ENCODE data around the gene NPM3.
"Not testable (repeated sequence)": the region's sequence is repeated elsewhere in the genome, so short reads cannot be mapped to it uniquely, and the experiment has no call there.

NPM3 gene

GRCh38 chr10:101803511-101803910 is 20.3 kb upstream of the NPM3 start:
- DNase-seq, result no peak

DNA sequence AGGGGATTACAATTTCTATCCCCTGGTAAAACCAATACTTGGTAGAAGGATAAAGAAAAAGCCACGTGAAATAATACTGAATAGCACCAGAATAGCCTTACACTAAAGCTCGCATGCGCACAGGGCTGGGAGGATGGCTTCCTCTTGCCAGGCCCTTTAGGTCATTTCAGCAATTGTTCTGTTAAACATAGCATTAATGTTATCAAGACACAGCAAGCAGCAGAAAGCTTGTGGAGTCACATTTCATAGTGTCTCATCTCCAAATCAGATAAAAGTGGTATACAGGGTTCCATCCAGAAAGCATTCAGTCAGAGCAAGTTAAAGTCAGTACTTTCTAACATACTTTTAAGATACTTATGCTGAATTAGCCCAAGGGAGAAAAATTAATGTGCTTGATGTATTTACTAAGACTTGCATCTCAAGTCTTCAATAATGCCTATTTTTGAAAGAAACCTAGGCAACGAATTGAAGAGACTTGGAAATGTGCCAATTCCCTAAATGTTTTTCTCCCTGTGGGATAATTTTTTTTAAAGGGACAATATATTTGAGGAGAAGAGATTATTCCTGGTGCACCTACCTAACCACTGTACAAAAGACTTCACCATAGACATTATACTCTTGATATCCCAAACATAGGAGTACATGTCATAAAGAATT is 14.3 kb upstream of the NPM3 start:
- DNase-seq, result no peak

- no peak for DNase-seq
Measured at GRCh38 chr10:101793526-101793925, 10.3 kb upstream of the NPM3 start.

DNA sequence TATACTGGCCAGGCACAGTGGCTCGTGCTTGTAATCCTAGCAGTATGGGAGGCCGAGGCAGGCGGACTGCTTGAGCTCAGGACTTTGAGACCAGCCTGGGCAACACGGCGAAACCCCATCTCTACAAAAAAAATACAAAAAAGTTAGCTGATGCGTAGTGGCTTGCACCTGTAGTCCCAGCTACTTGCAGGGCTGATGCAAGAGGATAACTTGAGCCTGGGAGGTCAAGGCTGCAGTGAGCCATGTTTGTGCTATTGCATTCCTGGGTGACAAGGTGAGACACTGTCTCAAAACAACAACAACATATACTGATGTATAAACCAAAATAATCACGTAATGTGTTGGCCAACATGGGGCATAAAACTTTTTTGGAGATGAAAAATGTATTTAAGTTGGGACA is 6.4 kb upstream of the NPM3 start:
- no peak for DNase-seq

- not testable (repeated sequence) for DNase-seq
Measured at GRCh38 chr10:101789231-101789630, 6.0 kb upstream of the NPM3 start.

DNA sequence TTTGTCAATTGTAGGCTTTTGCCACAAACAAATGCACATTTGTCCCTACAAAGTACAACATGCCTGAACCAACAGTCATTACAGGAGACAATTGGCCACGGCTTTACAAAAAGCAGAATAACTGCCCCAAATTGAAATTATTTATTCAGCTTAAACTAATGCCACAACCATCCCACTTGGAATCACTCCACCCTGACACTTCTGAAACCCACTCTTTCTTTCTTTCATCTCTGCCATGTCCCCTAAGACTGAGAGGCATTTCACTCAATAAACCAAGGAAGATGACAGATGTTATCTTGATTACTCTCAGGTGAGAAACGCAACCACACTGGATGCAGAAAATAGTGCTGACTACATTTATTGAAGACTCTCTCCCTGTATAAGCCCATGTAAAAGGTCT is 2.6 kb upstream of the NPM3 start:
- no peak for DNase-seq

- DNase-seq, result no peak
Measured at GRCh38 chr10:101784558-101784957, 1.3 kb upstream of the NPM3 start.

DNA sequence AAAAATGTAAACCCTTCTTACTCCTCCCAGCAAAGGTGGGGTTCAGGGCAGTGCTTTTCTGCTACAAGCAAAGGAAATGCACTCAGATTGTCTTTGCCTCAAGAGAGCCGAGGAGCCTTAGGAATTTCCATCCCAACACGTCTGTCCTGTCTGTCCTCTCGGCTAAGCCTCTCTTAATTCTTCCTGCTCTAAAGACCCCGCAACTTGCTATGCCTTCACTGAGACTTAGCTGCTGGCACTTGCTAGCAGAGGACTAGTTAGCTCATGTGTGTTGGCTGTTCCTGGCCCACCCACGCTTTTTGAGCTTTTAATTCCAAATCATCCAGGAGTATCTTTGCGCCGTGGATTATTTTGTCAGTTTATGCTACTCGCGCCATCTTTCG is 481 bp upstream of the NPM3 start:
- DNase-seq, result no peak

DNA sequence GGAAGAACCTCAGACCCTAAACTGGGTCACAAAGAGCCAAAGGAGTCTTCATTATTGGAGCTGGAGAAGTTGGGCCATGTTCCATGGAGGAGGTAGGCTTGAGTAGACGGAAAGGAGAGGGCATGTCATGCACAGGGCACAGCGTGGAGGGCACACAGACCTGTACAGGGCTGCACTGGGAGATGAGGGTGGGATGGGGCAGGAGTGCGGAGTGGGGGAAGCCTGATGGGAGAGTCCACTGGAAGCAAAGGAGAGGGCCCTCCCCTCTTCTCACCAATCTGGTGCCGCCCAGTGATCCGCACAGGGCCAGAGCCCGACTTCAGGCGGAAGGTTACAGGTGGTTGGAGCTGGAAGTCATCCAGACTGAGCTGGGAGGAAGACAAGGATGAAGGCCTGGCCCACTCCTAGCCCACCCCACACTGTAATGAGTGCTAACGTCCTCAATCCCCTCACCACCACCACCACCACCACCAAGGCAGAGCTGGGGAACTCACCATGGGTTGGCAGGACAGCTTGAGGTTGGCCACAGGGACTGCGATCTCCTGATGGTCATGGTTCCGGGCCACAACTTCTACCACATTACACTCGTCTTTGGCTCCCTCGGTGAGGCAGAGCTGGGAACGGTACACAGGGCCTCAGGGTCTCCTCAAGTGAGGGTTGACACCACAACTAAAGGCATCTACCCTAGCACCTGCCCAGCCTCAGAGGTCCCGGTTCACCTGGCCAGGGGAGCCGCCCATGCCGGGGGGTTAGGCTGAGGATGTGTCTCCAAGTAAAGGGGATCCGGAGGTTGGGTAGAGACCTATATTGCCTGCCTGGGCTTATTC is 1.0 kb downstream of the NPM3 start:
- DNase-seq, result no peak

- DNase-seq, result no peak
Measured at GRCh38 chr10:101781655-101781983, 1.6 kb downstream of the NPM3 start.

GRCh38 chr10:101780818-101781654 is 2.2 kb downstream of the NPM3 start:
- DNase-seq, result peak; percentile 6 to 47

DNA sequence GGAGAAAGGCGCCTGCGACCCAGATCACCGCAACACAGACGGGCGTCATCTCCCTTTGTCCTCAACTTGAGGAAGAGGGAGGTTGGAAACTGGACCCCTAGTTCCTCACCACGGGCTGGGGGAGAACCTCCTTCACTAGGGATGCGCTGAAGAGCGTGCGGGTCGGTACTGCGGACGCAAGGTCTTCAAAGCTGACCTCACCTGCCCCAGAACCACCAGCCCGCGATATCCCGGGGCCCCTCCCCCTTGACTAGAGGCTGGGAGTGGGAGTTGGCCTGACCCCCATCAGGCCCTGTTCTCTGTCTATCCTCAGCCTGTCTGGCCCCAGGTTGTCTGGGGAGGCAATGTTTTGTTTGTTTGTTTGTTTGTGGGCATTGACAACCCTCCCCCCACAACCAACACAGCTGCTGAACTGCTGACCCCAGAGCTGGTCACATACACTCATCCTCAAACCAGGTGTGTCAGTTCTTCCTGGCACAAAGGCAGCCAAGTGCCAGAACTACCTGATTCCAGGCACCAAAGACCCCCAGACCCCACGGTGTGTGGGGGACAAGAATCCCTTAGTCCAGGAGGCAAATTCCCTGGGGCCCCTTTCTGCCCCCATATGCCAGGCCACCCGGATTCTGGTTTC is 2.9 kb downstream of the NPM3 start:
- DNase-seq, result no peak

GRCh38 chr10:101779544-101780186 is 3.6 kb downstream of the NPM3 start:
- DNase-seq, result no peak

DNA sequence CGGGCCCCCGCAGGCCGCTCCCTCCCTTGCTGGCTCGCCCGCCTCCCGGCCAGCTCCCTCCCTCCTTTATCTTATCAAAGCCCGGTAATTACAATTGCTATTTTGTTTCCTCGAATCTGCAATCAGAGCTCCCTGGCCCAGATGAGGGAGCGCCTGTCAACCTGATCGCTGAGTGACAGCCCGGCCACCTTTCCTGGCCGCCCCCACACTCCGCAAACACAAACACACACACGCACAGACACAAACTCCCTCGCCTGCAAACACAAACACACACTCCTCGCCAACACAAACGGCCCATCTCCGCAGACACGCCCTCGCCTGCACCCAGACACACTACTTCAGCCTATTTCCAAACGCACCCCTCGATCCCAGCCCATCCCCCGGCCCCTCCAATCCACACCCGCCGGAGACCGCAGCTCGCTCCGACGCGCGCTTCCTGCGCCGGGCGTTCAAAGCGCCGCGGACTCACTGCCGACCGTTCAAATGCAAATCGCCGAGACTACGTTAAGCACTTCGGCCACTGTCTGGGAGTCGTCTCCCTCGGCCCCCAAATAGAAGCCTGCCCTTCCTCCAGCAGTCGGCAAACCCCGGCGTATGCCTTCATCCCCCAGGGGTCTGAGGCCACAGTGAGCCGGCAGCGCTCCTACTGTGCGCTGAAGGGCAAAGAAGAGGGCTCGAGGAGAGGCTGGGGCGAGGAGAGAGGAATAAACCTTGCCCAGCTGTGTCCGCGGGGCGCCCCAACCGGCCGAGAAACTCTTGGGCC is 4.3 kb downstream of the NPM3 start:
- DNase-seq, result no peak

DNA sequence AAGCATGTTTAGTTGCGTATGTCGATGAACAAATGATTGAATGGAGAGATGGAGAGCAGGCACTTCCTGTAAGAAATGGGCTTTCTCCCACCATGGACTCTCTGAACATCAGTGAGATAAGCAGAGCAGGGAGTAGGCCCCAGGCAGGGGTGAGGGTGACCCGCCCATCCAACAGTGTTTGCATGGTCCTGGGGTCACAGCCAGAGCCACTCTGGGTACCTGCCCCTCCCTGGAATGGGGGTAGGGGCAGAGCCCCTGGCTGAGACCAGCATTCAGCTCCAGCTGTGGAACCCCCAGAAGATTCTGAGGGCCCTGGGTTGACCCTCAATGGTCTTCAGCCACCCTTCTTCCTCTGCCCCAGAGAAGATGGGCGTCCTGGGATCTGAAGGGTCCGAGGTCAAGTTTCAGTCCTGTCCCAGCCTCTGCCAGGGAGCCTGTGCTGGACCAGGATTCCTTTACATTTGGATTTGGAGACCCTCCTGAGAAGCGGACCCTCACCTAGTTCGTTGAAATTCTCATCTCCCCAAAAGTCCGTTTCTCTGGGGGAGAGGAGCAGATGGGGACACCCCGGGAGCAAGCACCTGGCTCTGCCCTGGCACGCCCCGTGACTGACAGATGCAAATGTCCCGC is 5.0 kb downstream of the NPM3 start:
- no peak for DNase-seq

- no peak for DNase-seq
Measured at GRCh38 chr10:101777619-101778145, 5.6 kb downstream of the NPM3 start.

DNA sequence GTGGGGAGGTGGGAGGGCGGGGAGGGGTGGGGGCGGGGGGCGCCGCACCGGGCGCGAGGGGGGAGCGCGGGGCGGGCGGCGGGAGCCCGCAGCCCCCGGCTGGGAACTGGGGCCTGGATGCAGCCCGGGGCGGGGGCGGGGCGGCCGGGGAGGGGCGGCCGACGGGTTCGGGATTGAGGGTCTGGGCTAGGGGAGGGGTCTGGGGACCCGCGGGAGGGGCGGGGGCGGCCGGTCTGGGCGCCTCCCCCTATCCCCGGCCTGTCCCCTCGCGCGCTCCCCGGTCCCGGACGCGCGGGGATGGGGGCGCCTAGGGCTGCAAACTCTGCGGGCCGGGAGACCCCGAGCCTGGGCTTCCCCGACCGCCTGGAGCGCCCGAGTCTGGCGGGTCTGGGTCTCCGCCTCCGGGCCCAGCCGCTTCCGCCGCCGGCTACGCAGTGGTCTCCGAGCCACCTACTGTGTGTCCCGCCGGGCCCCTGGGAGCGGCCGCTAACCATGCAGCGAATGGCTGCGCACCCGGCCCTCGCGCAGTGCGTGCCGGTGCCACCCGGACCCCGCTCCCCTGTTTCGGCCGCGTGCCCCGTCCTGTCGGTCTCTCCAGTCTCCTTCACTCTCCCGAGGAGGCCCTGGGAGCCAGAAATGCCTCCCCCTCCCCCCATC is 7.0 kb downstream of the NPM3 start:
- DNase-seq, result no peak

- DNase-seq, result no peak
Measured at GRCh38 chr10:101775273-101776160, 7.7 kb downstream of the NPM3 start, which contains the start of gene FGF8. Gene FGF8, minus strand, starts transcription at chr10:101776114. Its CDS starts 214 bp downstream, at chr10:101775900.

- DNase-seq, result no peak
Measured at GRCh38 chr10:101774589-101775272, 8.5 kb downstream of the NPM3 start.

All from NCI-H446 (cell line).